ENCODE measurements around the gene TBC1D20.

DNA sequence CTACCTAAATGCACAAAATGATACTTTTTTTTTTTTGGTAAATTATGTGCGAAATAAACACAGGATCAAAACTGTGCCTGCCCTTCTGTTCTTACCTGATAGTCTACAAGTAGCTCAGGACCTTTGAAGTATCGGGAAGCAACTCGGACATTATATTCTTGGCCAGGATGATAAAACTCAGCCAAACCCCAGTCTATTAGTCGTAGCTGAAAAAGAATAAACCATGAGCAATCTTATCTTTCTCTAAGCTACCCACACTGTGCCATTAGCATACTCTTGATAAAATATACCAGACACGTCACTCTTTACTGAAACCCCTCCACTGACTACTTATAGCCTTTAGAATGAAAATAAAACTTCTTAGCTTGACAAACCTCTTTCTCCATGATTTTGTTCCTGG is 29.8 kb upstream of the TBC1D20 start:
- TF ChIP-seq, protein P1, sequence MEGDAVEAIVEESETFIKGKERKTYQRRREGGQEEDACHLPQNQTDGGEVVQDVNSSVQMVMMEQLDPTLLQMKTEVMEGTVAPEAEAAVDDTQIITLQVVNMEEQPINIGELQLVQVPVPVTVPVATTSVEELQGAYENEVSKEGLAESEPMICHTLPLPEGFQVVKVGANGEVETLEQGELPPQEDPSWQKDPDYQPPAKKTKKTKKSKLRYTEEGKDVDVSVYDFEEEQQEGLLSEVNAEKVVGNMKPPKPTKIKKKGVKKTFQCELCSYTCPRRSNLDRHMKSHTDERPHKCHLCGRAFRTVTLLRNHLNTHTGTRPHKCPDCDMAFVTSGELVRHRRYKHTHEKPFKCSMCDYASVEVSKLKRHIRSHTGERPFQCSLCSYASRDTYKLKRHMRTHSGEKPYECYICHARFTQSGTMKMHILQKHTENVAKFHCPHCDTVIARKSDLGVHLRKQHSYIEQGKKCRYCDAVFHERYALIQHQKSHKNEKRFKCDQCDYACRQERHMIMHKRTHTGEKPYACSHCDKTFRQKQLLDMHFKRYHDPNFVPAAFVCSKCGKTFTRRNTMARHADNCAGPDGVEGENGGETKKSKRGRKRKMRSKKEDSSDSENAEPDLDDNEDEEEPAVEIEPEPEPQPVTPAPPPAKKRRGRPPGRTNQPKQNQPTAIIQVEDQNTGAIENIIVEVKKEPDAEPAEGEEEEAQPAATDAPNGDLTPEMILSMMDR (IDR thresholded peaks at IDR 0.05): no peak
- no peak for TF ChIP-seq POLR2A (IDR thresholded peaks at IDR 0.05)
- TF ChIP-seq POLR2AphosphoS5 (IDR thresholded peaks at IDR 0.05; ENCODE audit: insufficient read depth in 1 of 2, low read depth in 1 of 2): no peak

Measured in vagina (tissue), 2 donors.